OCI-LY3 (cell line): Measurements from ENCODE around the gene PCDH12.

ENCODE experiments used
- CTCF ChIP-seq: fragments of 200-600, 300-600 bp; sonication (generic); IDR thresholded peaks from 2 replicates; pipeline ENCODE4 v1.5.1; 2014; ENCODE audit warnings: antibody characterized with exemption, low read length, low read depth
- EZH2phosphoT487 ChIP-seq: fragments of 200-600 bp; shearing (Covaris generic); IDR thresholded peaks from 2 replicates; pipeline ENCODE4 v1.6.1; 2018; ENCODE audit warnings: antibody characterized with exemption, mixed run types, low read depth

- no peak for TF ChIP-seq CTCF
- no peak for TF ChIP-seq EZH2phosphoT487
Observed at GRCh38 chr5:141966275-141966962, 8.4 kb upstream of the PCDH12 start.
